CD4-positive, alpha-beta T cell treated with Interleukin-6 for 4 hours (primary cell): ENCODE data around the gene SLCO4A1.
A peak's percentile ranks its signal among the peaks of the same experiment; 100 is the strongest.

Source experiments
- DNase-seq: peaks from one replicate; pipeline ENCODE4 v3.0.0-alpha.2; 2020; ENCODE audit warnings: mixed read lengths

The SLCO4A1 gene

GRCh38 chr20:62606551-62607201 is 35.6 kb upstream of the SLCO4A1 start:
- DNase-seq = no peak

DNA sequence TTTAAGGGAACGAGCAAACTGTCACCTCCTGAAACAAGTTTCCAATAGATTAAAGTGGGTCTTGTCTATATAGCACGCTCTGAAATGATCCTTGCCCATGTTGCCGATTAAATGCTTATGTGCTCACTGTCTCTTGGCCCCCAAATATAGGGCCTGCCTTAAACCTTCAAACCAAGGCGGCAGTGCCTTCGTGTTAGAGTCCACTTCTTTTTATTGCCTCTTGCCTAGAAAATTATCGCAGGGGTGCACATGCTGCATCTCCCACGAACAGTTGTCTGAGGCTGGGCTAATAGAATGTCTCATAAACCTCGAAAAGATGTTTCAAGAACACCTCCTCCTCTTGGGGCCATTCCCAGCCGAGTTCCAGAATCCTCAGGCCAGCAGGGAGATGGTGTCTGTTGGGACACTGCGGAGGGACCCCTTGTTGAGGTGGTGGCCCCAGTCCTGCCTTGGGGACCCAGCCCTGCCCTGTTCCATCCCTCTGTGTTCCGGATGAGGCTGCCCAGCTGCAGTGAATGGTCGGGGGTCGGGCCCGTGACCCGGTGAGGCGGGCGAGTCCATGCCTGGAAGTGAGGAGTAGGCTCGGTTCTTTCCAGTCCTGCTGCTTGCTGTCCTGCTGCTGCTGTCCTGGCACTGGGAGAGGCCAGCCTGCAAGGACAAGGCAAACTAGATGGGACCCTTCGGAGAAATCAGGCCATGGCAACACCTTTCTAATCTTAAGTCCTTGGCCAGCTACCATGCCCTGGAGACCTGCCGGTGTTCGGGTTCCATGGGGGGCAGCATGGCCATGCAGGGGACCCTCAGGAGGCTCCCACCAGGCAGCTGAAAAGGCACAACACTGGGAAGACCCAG is 34.7 kb upstream of the SLCO4A1 start:
- DNase-seq = no peak

DNA sequence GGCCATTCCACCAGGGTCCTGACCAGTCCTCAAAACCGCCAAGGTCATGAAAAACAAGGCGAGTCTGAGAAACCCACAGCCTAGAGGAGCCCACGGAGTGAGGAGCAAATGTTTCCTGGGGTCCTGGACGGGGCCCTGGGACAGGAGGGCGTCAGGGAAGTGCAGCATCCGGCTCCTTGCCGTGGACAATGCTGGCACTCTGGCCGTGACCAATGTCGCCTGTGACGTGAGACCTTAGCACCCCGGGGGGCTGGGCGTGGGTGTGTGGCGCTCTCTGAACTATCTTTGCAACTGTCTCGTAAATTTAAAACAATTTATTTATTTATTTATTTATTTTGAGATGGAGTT is 34.1 kb upstream of the SLCO4A1 start:
- no peak for DNase-seq

DNA sequence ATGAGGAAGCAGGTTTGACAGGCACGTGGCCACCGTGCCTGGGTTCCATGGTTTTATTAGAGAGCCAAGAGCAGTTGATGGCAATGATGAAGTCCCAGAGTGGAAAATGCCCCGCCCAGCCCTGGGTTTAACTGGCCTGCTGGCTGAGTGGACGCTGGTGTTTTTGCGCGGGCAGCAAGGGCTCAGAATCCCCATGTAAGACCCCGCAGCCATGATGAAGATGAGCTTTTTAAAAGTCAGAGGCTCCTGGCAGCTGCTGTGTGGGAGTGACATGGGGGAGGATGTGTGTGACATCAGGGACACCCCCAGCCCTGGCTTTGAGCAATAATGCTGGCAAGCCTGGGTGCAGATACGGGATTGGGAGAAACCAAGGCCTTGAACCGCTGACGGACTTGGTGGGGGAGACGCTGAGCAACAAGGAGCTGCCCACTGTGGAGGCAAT is 33.0 kb upstream of the SLCO4A1 start:
- no peak for DNase-seq

- DNase-seq = no peak
These were observed 32.2 kb upstream of the SLCO4A1 start for GRCh38 chr20:62609811-62610757.

DNA sequence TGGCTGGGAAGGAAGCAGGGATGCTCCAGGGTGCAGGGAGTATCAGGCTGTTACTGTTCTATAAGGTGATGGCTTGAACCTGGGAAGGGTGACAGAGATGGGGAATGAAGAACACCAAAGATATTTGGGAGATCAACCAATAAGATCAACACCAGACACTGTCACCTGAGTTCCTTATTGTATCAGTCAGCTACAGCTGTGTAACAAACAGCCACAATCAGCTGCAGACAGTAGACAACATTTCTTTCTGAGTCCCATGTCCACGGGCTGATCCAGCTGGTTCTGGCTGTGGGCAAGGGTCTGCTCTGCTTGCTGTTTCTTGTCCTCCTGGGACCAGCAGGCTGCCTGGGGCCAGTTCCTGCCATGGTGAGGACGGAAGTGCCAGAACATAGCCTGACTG is 31.3 kb upstream of the SLCO4A1 start:
- DNase-seq = no peak

DNA sequence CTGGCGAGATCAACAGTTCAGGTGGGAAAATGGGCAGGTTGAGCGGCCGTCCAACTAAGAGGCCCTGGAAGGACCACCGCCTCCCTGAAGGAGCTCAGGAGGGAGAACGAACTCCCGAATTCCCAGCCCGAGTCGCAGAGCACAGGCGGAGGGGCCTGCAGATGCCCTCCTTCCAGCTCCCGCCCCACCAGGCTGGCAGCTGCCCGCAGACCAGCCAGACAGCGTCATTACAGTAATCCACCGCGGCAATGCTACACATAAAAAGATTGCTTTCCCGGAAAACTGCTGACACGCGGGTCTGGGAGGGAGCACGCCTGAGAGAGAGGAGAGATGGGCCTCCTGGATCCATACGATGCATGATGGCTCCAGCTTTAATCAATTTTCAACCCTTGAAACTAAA is 30.5 kb upstream of the SLCO4A1 start:
- DNase-seq = no peak

DNA sequence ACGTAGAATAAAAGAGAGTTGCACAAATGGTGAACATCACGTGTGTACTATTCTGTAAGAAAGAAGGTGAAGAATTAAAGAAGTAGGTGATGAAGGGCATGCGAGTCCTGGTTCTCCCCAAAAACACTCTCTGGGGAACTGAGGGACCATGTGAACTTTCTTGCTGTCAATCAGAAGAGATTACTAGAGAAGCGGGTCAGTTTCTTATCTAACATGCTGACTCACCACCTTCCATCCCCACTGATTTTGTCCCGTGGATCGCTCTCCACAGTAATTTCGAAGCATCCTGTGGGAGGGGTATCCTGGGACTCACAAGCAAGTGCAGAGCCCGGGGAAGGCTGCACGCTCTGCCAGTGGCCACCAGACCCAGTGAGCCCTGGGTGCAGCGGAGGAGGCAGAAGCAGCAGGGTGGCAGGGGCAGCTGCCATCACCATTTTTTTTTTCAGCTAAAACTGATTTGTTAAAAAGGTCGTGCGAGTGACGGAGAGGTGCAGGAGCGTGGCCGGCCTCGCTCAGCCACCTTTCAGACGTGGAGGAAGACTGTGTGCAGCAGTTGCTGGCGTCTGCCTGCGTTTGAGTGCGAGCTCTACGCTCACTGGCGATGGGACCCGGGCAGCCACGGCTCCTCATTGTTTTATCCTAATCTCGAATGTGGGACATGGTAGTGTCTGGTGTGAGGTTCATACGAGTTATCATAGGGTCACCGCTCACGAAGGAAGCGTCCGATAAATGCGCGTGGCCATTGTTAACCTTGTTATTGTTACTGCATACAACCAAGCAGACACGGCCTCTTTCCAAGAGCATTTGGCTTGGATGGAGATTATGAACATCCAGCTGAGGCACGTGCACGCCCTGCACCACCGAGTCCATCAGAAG is 28.0 kb upstream of the SLCO4A1 start:
- DNase-seq = no peak

GRCh38 chr20:62614961-62615680 is 27.2 kb upstream of the SLCO4A1 start:
- DNase-seq = no peak

- DNase-seq = no peak
These were observed 26.5 kb upstream of the SLCO4A1 start for GRCh38 chr20:62615750-62616251.

GRCh38 chr20:62616728-62617621 is 25.3 kb upstream of the SLCO4A1 start:
- peak; percentile 76 for DNase-seq

GRCh38 chr20:62617711-62618483 is 24.4 kb upstream of the SLCO4A1 start:
- DNase-seq = peak; percentile 70

DNA sequence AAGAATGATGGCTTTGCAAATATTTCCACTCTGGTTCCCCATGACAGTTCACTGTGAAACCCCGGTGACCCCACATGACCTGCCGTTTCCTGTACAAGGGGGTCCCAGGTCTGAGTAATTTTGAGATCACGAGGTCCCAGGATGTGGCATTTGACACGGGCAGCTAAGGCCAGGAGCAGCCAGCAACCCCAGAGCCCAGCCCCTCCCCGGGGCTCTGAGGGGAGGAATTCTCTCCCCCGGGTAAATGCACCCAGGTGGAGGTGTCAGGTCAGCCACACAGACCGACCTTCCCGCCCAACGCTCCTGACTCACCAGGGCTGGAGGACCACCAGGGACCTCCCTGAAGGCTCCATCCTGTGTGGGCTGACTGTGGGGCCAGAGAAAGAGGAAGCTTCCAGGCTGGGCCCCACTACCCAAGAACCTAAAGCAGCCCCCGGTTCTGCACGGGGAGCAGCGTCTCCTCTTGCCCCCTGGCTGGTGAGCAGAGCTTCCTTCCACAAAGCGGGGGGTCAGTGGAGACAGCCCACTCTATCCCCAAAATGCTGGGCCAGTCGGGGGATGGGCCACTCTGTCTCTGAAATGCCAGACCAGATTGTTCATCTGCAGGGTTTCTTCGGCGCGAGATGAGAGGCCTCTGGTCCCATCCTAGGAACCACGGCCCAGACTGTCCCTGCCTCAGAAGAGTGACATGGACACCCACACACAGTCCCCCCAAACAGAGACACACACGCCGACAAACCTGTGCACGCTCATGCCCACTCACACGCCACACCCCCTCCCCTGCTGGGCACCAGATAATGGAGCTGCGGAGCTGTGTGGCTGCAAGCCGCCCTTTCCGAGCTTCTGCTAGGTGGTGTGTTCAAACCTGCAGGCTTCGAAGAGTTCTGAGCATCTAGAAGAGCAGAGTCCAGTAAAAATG is 23.4 kb upstream of the SLCO4A1 start:
- peak; percentile 41 for DNase-seq

DNA sequence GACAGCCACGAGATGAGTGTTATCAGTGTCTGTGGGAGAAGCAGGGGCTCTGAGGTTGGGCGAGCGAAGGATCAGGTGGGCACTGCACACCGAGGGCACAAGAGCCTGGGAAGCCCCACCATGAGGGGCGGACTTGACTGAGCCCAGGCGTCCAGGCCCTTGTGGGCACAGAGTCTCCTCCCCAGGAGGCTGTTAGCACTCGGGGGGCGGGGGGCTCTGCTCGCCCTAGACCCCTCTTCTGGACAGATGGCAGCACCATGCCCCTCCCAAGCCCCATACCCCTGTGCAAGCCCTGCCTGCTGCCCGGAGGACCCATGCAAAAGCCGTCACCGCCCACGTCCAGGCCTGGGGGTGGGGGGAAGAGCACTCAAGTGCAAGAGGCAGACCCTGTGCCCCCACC is 21.7 kb upstream of the SLCO4A1 start:
- no peak for DNase-seq

GRCh38 chr20:62621251-62622110 is 20.8 kb upstream of the SLCO4A1 start:
- no peak for DNase-seq

- no peak for DNase-seq
These were observed 20.0 kb upstream of the SLCO4A1 start for GRCh38 chr20:62622178-62622876.
